ENCODE data around the gene FBXL3. TPM values are rescaled to one million over a fixed set of nuclear protein-coding genes. Genes with fewer than 3 reads are reported as not detected.
A peak's percentile ranks its signal among the peaks of the same experiment; 100 is the strongest.

FBXL3 gene
- polyA plus RNA-seq, 1 donor (not counting 4 experiments of a cell fraction or from before 2014, with no cell fraction given): 25.4 TPM

- TF ChIP-seq CTCF (optimal IDR thresholded peaks at IDR 0.05 in 1 of 3, IDR thresholded peaks at IDR 0.05 in 1 of 3, conservative IDR thresholded peaks at IDR 0.05 in 1 of 3; ENCODE audit: extremely low read depth in 1 of 3, insufficient read depth in 2 of 3, low read length in 3 of 3) (no peak), EZH2 (IDR thresholded peaks at IDR 0.05; ENCODE audit: low read length) (no peak)
These were observed 7.9 kb upstream of the FBXL3 start for GRCh38 chr13:77034881-77035280.

GRCh38 chr13:77033717-77034302 lies 6.9 kb upstream of the FBXL3 start:
- Histone ChIP-seq H3K9me1 (ENCODE audit: control insufficient read depth, extremely low read depth, insufficient read depth, low read length) (no peaks in the 10 kb centered on the region), H3K9ac (ENCODE audit: control insufficient read depth, extremely low read depth, insufficient read depth, low read length) (no peak overlapping the region), H2AFZ (ENCODE audit: control insufficient read depth, low read length) (no peak overlapping the region), H3K27me3 (ENCODE audit: control insufficient read depth, extremely low read depth, insufficient read depth, low read length) (no peaks in the 10 kb centered on the region), H3K4me3 (ENCODE audit: control insufficient read depth in 2 of 3, extremely low read depth in 1 of 3, insufficient read depth in 2 of 3, low read depth in 1 of 3, low read length in 3 of 3) (no peak overlapping the region), H3K9me3 (ENCODE audit: control insufficient read depth, low read depth, low read length) (no peaks in the 10 kb centered on the region), H3K4me2 (ENCODE audit: control insufficient read depth, extremely low read depth, insufficient read depth, low read depth, low read length) (no peak overlapping the region), H4K20me1 (ENCODE audit: control insufficient read depth, extremely low read depth, insufficient read depth, low read length) (no peaks in the 10 kb centered on the region), H3K27ac (ENCODE audit: control insufficient read depth, insufficient read depth, low read length) (no peak overlapping the region), H3K79me2 (ENCODE audit: control insufficient read depth, insufficient read depth, low read length) (no peaks in the 10 kb centered on the region), H3K4me1 (ENCODE audit: control insufficient read depth, extremely low read depth, insufficient read depth, low read length) (no peaks in the 10 kb centered on the region), H3K36me3 (ENCODE audit: control insufficient read depth in 2 of 2, extremely low read depth in 1 of 2, insufficient read depth in 2 of 2, low read length in 2 of 2) (no peaks in the 10 kb centered on the region)
- dilution Hi-C loops (cut with MboI; ENCODE audit: extremely low pct_ligation_motif_present, low sequenced_read_pairs): no loop called here
- TF ChIP-seq CTCF (optimal IDR thresholded peaks at IDR 0.05 in 1 of 3, IDR thresholded peaks at IDR 0.05 in 1 of 3, conservative IDR thresholded peaks at IDR 0.05 in 1 of 3; ENCODE audit: extremely low read depth in 1 of 3, insufficient read depth in 2 of 3, low read length in 3 of 3) (no peak), EZH2 (IDR thresholded peaks at IDR 0.05; ENCODE audit: low read length) (no peak)
- FAIRE-seq: peak; percentile 26
- no peak for DNase-seq (ENCODE audit: low read depth, low spot score)

More at GRCh38 chr13:77034881-77035280, 7.9 kb upstream of the FBXL3 start:
- no peak overlapping the region for H3K4me2 ChIP-seq (ENCODE audit: control insufficient read depth, extremely low read depth, insufficient read depth, low read depth, low read length)
- no peak overlapping the region for H3K9ac ChIP-seq (ENCODE audit: control insufficient read depth, extremely low read depth, insufficient read depth, low read length)
- H3K4me3 ChIP-seq (ENCODE audit: control insufficient read depth in 2 of 3, extremely low read depth in 1 of 3, insufficient read depth in 2 of 3, low read depth in 1 of 3, low read length in 3 of 3): no peak overlapping the region
- H3K27ac ChIP-seq (ENCODE audit: control insufficient read depth, insufficient read depth, low read length): no peak overlapping the region
- dilution Hi-C loops (cut with MboI; ENCODE audit: extremely low pct_ligation_motif_present, low sequenced_read_pairs): no loop called here
- H2AFZ ChIP-seq (ENCODE audit: control insufficient read depth, low read length): no peak overlapping the region
- H3K4me1 ChIP-seq (ENCODE audit: control insufficient read depth, extremely low read depth, insufficient read depth, low read length): no peaks in the 10 kb centered on the region
- no peaks in the 10 kb centered on the region for H3K79me2 ChIP-seq (ENCODE audit: control insufficient read depth, insufficient read depth, low read length)
- no peak for DNase-seq (ENCODE audit: low read depth, low spot score)
- FAIRE-seq: peak; percentile 80
- H3K9me3 ChIP-seq (ENCODE audit: control insufficient read depth, low read depth, low read length): no peaks in the 10 kb centered on the region
- H3K36me3 ChIP-seq (ENCODE audit: control insufficient read depth in 2 of 2, extremely low read depth in 1 of 2, insufficient read depth in 2 of 2, low read length in 2 of 2): no peaks in the 10 kb centered on the region
- H3K27me3 ChIP-seq (ENCODE audit: control insufficient read depth, extremely low read depth, insufficient read depth, low read length): no peaks in the 10 kb centered on the region
- H4K20me1 ChIP-seq (ENCODE audit: control insufficient read depth, extremely low read depth, insufficient read depth, low read length): no peaks in the 10 kb centered on the region
- no peaks in the 10 kb centered on the region for H3K9me1 ChIP-seq (ENCODE audit: control insufficient read depth, extremely low read depth, insufficient read depth, low read length)
